ENCODE results near the gene MXRA7.

The MXRA7 gene

GRCh38 chr17:76674600-76674999 lies 36.2 kb downstream of the MXRA7 start:
- DNase-seq: no peak

GRCh38 chr17:76673729-76674128 lies 37.0 kb downstream of the MXRA7 start:
- peak; percentile 59 for DNase-seq

- DNase-seq: no peak
Measured at GRCh38 chr17:76672892-76673291, 37.9 kb downstream of the MXRA7 start.

DNA sequence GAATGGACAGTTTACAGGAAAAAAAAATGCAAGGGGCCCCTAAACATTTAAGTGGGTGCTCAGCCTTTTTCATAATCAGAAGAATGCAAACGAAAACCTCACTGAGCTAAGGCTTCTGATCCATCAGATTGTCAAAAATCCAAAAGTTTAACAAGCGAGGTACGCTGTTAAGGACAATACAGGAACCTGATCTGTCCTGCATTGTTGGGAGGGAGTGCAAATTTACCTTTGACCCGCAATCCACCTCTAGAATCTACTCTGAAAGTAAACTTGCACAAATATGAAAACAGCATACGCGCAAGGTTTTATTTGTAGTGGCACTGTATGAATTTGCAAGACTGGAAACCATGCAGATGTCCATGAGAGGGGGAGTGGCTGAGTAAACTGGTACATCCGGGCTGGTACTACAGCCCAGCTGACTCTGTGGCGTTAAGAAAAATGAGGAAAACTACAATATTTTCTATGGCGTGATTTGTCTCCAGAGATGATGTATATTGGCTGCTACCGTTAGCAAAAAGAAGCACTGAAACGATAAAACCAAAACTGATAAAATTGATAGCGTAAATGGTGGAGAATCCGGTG lies 38.4 kb downstream of the MXRA7 start:
- no peak for DNase-seq

DNA sequence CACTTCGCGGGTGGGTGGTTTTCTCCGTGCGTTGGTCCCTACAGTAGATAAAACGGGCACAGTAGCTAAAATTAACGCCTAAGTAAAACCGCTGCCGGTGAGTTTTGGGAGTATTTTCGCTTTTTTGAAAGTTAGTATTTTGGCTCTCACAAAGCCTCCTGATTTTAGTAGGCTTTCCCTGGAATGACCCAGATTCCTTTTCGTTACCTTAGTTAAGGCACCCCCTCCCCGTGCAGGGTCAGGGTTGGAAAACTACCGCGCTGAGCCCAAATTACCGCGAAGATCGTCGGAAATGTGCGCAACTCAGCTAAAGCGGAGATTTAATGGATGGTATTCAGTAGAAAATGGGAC lies 38.9 kb downstream of the MXRA7 start:
- DNase-seq: no peak

GRCh38 chr17:76671123-76671911 lies 39.4 kb downstream of the MXRA7 start:
- DNase-seq: peak; percentile 100

DNA sequence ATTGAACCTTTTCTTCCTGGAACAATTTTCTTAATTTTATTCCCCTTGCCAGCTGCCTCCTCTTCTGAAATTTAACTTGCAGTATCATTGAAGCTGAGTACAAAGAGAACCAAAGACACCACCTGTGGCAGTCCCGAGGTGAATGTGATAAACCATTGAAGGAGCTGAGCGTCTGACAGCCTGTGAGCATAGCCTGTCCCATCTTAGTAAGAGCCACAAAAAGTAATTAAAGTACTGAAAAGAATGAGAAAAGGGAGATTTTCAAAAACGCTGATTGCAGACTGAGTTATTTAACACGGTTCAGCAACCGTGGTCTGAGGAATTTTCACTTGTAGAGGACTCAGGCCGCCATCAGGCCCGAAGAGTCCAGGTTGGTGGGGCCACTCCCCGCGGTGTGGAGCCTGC lies 40.0 kb downstream of the MXRA7 start:
- DNase-seq: no peak

DNA sequence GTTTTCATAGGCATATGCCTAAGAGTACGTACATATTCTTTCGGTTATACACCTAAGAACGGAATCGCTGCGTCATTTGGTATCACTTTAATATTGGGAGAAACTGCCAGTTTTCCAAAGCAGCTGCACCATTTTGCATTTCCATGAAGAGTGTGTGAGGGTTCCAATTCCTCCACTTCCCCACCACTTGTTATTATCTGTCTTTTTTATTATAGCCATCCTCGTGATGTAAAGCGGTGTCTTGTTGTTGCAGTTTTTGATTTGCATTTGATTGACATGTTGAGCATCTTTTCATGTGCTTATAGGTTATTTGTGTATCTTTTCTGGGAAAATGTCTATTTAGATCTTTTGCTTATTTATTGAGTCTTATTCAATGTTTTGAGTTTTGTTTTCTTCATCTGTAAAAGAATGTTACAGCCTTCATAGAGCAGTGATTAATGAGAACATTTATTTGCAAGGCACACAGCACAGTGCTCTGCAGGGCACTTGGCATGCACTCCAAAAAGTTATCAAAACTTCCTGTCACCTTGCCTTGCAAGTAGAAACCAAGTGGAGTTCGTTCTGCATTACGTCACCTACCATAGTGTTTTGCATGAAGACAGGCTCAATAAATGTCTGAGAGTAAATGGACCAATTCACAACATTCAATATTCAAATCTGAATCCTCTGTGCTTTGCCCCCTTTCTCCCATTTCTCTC lies 40.6 kb downstream of the MXRA7 start:
- no peak for DNase-seq

- DNase-seq: no peak
Measured at GRCh38 chr17:76667786-76668453, 42.8 kb downstream of the MXRA7 start.

- DNase-seq: no peak
Measured at GRCh38 chr17:76667491-76667755, 43.3 kb downstream of the MXRA7 start.

- no peak for DNase-seq
Measured at GRCh38 chr17:76660656-76661042, 50.1 kb downstream of the MXRA7 start.

GRCh38 chr17:76659928-76660655 lies 50.7 kb downstream of the MXRA7 start:
- no peak for DNase-seq

GRCh38 chr17:76658242-76658662 lies 52.5 kb downstream of the MXRA7 start:
- DNase-seq: no peak

- DNase-seq: no peak
Measured at GRCh38 chr17:76657505-76658241, 53.1 kb downstream of the MXRA7 start.

DNA sequence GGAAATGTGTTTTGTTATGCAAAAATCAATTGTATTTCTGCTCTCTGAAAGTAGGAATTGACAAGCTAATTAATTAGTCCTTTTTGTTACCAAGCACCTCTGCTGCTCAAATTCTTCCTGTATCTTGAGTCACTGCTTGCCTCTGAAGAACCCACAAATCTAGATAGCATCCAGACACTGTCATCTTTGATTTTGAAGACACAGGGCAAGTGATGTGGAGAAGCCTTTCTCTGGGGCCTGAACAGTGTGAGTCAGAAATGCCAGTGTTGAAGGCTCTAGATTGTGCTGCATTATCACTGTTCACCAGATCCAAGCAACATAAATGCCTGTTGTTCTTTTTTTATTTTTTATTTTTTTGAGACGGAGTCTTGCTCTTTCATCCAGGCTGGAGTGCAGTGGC lies 56.4 kb downstream of the MXRA7 start:
- DNase-seq: no peak

GRCh38 chr17:76650504-76650903 lies 60.3 kb downstream of the MXRA7 start:
- no peak for DNase-seq

- no peak for DNase-seq
Measured at GRCh38 chr17:76646712-76647111, 64.1 kb downstream of the MXRA7 start.

DNA sequence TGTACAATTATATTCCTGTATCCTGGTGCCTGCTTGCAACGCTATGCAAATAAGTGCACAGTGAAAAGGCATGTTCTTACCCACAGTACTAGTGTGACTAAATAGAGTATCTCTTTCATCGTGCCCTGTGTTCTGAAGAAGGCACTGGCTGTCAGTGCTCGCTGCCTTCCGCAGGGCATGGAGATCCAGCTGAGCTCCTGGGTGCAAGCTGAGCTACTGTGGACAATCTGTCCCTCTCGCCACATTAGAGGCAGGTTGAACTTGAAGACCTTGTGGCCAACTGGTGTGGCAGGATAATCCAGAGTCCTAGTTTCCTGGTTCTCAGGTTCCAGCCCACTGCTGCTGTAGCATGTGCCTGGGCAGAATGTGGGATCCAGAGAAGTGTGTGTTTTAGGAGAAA lies 65.3 kb downstream of the MXRA7 start:
- no peak for DNase-seq

- no peak for DNase-seq
Measured at GRCh38 chr17:76644995-76645394, 65.8 kb downstream of the MXRA7 start.

- no peak for DNase-seq
Measured at GRCh38 chr17:76643553-76644148, 67.1 kb downstream of the MXRA7 start, which contains the start of gene ST6GALNAC1. Gene ST6GALNAC1, minus strand, starts transcription at chr17:76643757. Its CDS starts 119 bp downstream, at chr17:76643638.

DNA sequence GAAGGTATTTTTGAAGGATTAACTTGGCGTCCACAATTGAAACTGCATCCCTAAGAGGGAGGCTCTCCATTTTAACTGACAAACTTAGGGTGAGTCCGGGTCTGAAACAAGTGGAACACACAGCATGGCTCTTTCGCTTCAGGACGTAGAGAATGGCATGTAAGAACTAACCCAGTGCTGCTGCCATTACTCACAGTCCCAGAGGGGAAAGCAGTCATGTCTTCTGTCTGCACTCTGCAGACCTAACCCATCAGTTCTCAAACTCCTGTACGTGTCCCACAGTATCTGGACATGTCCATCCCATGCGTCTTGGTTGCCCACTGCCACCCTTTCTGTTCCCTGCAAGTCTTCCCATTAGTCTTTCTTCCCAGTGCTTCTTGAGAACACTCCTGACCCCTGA lies 67.8 kb downstream of the MXRA7 start:
- DNase-seq: no peak

GRCh38 chr17:76642032-76642561 lies 68.7 kb downstream of the MXRA7 start:
- no peak for DNase-seq

All from fibroblast of skin of right quadriceps (primary cell).